HFF-Myc (cell line): ENCODE data around the gene SLC25A26.

ENCODE experiments used
- DNase-seq: peaks from one replicate; pipeline ENCODE4 v3.0.0-alpha.2; 2011; ENCODE audit warnings: low read depth; ENCODE audit errors: extremely low read depth
- H3K4me3 ChIP-seq: replicated peaks from 2 replicates; pipeline ENCODE4 v1.5.1; 2011; ENCODE audit warnings: low read depth, mild to moderate bottlenecking, control low read depth, low read length
- TF ChIP-seq, protein P1 (sequence below): IDR thresholded peaks from 2 replicates; pipeline ENCODE4 v1.5.1; 2012; ENCODE audit warnings: mild to moderate bottlenecking, low read depth, low read length, control low read depth; ENCODE audit errors: missing control alignments

SLC25A26 gene

DNA sequence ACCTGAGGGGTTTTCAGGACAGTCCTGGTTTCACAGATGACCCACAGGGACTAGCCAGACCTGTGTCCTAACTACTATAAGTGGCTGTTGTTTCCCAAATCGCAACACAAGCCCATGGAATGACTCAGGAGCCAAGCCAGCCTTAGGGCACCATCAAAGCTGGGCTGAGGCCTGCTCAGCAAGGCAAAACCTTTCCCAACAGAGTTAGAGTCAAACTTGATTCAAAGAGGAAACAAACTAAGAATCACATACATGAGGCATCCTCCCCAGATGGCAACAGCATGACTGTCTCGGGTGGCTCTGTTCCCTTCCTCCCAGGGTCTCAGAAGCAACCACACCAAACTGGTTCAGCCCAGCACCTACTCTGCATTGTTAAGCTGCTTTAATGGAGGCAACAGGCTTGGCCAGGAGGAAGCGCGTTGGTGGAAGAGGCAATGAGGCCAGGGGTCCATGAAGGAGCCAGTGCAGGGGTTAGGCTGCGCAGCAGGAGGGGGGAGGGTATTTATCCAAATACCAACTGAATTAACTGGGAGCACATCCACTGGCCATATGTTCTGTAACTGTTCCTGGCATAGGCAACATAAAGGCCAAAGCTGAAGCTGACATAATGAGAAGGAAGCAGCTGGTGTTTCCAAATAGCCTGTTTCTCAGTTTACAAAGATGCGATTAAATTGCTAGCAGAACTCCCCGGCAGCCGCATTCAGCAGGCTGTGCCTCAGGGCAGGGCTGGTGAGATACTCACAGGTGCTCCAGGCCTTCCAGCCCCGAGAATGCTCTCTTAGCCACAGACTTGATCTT, 177.6 kb downstream of the SLC25A26 start:
- H3K4me3 ChIP-seq = no peak overlapping the region
- DNase-seq = peak; percentile 74
- TF ChIP-seq, protein P1, sequence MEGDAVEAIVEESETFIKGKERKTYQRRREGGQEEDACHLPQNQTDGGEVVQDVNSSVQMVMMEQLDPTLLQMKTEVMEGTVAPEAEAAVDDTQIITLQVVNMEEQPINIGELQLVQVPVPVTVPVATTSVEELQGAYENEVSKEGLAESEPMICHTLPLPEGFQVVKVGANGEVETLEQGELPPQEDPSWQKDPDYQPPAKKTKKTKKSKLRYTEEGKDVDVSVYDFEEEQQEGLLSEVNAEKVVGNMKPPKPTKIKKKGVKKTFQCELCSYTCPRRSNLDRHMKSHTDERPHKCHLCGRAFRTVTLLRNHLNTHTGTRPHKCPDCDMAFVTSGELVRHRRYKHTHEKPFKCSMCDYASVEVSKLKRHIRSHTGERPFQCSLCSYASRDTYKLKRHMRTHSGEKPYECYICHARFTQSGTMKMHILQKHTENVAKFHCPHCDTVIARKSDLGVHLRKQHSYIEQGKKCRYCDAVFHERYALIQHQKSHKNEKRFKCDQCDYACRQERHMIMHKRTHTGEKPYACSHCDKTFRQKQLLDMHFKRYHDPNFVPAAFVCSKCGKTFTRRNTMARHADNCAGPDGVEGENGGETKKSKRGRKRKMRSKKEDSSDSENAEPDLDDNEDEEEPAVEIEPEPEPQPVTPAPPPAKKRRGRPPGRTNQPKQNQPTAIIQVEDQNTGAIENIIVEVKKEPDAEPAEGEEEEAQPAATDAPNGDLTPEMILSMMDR = no peak

DNA sequence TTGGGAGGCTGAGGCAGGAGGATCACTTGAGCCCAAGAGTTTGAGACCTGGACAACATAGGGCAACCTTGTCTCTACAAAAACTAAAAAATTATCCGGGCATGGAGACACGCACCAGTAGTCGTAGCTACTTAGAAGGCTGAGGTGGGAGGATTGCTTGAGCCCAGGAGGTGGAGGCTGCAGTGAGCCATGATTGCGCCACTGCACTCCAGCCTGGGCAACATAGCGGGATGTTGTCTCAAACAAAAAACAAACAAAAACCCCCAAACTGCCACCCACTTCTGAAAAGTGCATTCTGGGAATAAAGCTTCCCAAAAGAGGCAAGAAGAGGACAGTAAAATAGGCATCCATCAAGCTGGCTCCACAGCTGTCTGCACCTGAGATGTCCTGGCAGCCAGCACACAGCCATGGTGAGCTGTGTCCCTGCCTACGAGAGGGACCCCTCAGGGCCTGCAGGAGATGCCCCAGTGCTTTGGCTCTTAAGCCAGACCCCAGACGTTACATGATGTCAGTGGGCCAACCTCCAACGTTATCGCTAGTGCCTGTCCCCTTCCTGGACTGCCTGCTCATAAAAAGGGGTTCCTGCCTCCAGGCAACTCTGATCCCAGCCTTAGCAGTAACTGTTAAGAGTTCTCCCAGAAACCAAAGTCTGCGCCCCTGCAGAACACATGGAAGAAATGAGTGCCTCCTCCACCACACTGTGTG, 178.9 kb downstream of the SLC25A26 start:
- H3K4me3 ChIP-seq = no peak overlapping the region
- TF ChIP-seq, protein P1 = no peak
- no peak for DNase-seq

DNA sequence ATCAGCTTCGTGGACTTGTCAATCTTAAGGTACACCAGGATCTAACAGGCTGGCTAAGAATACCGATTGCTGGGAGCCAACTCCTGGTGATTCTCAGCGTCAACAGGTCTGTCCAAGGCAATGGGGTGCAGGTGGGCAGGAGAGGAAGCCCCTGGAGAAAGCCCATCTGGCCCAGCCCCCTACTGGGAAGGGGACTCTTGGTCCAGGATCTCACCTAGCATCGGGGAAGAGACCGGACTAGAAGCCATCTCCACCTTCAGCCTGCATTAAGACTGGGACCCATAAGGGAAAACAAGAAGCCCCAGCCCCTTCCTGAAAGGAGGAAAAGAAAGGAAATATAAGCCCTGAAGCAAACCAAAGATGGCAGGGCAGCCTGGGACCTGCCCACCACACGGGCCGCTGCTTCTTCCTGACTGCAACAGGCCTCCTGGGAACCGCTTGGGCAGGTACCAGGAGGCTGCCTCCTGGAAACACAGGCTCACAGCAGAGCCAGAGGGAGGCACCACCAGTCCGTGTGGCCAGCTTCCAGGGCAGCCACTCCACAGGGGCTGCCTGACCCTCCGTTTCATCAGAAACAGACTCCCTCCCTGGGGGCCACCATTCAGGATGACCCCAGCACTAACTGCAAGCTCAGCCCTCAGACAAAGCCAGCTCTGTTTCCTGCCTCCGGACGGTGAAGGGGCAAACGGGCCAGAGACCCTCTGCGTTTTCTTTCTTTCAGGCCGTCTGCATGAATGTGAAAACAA, 179.8 kb downstream of the SLC25A26 start:
- no peak for DNase-seq
- H3K4me3 ChIP-seq = no peak overlapping the region
- TF ChIP-seq, protein P1 = no peak

DNA sequence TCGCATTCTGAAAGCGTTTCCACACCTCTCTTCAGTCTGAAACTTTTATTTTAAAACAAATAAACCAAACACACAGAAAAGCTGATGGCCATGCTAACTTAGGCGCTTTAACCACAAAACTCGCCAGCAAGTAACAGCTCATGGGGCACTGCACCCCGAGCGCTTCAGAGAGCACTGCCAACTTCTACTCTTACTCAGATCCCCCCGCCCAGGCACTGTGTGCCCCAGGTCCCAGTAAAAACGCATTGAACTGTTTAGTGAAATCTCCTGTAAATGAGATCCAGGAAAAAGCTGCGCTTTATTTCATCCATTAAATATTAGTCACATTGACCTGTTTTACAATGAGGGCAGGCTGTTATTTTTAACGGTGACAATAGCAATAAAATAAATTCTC, 180.4 kb downstream of the SLC25A26 start:
- H3K4me3 ChIP-seq = no peak overlapping the region
- peak; percentile 36 for DNase-seq
- TF ChIP-seq, protein P1 = no peak

DNA sequence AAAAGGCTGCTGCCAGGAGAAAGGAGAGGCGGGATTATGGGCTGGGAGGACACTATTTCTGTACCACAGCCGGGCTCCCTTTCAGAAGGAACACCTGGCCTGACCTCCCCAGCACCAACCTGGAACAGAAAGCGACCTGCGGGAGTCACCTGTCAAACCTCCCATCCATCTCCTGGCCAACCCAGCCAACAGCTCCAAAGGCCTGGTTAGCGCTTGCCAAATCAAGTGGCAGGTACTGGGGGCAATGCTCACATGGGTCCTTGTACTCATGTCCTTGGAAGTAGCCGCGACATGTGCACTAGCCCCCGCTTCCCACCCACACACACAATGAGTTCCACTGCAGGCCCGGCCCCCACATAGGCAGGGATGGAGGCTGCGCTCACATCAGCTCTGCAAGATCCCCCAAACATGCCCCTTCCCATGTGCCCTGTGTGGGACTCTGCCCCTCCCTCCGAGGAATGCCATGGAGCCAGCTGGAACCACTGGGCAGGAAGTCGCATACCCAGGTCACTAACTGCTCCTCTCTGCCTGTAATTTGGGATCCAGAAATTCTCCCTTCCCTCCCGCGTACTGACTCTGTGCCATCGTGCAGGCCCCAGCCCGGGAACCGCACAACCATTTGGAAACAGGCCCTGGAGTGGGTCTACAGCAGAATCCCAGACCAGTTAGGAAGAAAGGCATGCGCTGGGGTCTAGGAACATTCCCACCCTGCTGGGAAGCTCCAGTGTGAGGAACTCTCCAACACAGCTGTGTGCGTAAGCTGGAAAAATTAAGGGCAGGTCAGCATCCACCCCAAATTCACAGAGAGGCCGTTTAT, 181.1 kb downstream of the SLC25A26 start:
- TF ChIP-seq, protein P1 = no peak
- no peak overlapping the region for H3K4me3 ChIP-seq
- no peak for DNase-seq
